Neural cell (in vitro differentiated cells): ENCODE measurements around the gene PRKCZ. TPM values are rescaled to one million over a fixed set of nuclear protein-coding genes. Genes with fewer than 3 reads are reported as not detected.

Experiments
- H2AFZ ChIP-seq: fragments of 200-600, 300-800 bp; sonication (generic), shearing (Covaris generic); 2 replicates; pipeline ENCODE4 v1.6.0; 2014; ENCODE audit warnings: low read depth, mild to moderate bottlenecking, antibody characterized with exemption, low read length, moderate library complexity
- H3F3A ChIP-seq: fragments of 200-600 bp; shearing (Covaris generic); 2 replicates; pipeline ENCODE4 v1.6.1; 2016; ENCODE audit warnings: mild to moderate bottlenecking, moderate library complexity, mixed read lengths, antibody characterized with exemption, low read length; ENCODE audit not compliant: insufficient read depth, poor library complexity, severe bottlenecking
- H3K27ac ChIP-seq: fragments of 200-600, 300-800 bp; sonication (generic), shearing (Covaris generic); 2 replicates; pipeline ENCODE4 v1.5.1; 2014; ENCODE audit warnings: mild to moderate bottlenecking, low read length, moderate library complexity
- H3K27me3 ChIP-seq: fragments of 300-800, 200-600 bp; sonication (generic), shearing (Covaris generic); 2 replicates; pipeline ENCODE4 v1.6.0; 2014; ENCODE audit warnings: mild to moderate bottlenecking, low read depth, low read length, moderate library complexity; ENCODE audit not compliant: insufficient read depth
- H3K36me3 ChIP-seq: fragments of 300-800, 200-600 bp; sonication (generic), shearing (Covaris generic); 2 replicates; pipeline ENCODE4 v1.5.1; 2014; ENCODE audit warnings: mild to moderate bottlenecking, antibody characterized with exemption, low read length, moderate library complexity; ENCODE audit not compliant: insufficient read depth
- H3K4me2 ChIP-seq: fragments of 300-800, 200-600 bp; sonication (generic), shearing (Covaris generic); 2 replicates; pipeline ENCODE4 v1.6.0; 2014; ENCODE audit warnings: mild to moderate bottlenecking, low read length
- H3K4me3 ChIP-seq: fragments of 300-800, 200-600 bp; sonication (generic), shearing (Covaris generic); 2 replicates; pipeline ENCODE4 v1.5.1; 2014; ENCODE audit warnings: mild to moderate bottlenecking, low read length, moderate library complexity
- H3K79me2 ChIP-seq: fragments of 200-600 bp; shearing (Covaris generic); replicated peaks from 2 replicates; pipeline ENCODE4 v1.6.0; 2014; ENCODE audit warnings: mild to moderate bottlenecking, low read length, moderate library complexity; ENCODE audit not compliant: insufficient read depth
- H3K9ac ChIP-seq: fragments of 300-800, 200-600 bp; sonication (generic), shearing (Covaris generic); 2 replicates; pipeline ENCODE4 v1.6.1; 2016; ENCODE audit warnings: mild to moderate bottlenecking, low read length, mixed read lengths
- H3K9me2 ChIP-seq: fragments of 200-600 bp; shearing (Covaris generic); 2 replicates; pipeline ENCODE4 v1.6.1; 2016; ENCODE audit warnings: mild to moderate bottlenecking, low read length, mixed read lengths; ENCODE audit not compliant: insufficient read depth
- H3K9me3 ChIP-seq: fragments of 200-600, 300-800 bp; sonication (generic), shearing (Covaris generic); 2 replicates; pipeline ENCODE4 v1.6.1; 2016; ENCODE audit warnings: mild to moderate bottlenecking, mixed run types, low read length, moderate library complexity, mixed read lengths
- H4K20me1 ChIP-seq: fragments of 200-600 bp; shearing (Covaris generic); 2 replicates; pipeline ENCODE4 v1.6.1; 2016; ENCODE audit warnings: mild to moderate bottlenecking, mixed run types; ENCODE audit not compliant: insufficient read depth
- CTCF ChIP-seq: fragments of 450-650 bp; IDR thresholded peaks from 2 replicates; pipeline ENCODE4 v1.5.1; 2014; ENCODE audit warnings: antibody characterized with exemption, mild to moderate bottlenecking, moderate library complexity; ENCODE audit not compliant: poor library complexity, severe bottlenecking
- EP300 ChIP-seq: fragments of 450-650 bp; conservative IDR thresholded peaks from 2 replicates; pipeline ENCODE4 v1.6.1; 2014; ENCODE audit warnings: antibody characterized with exemption, mild to moderate bottlenecking, moderate library complexity; ENCODE audit not compliant: poor library complexity, severe bottlenecking
- EZH2 ChIP-seq: fragments of 200-600, 300-800 bp; shearing (Covaris generic), sonication (generic); IDR thresholded peaks from 2 replicates; pipeline ENCODE4 v1.6.1; 2014; ENCODE audit warnings: antibody characterized with exemption, low read length, borderline replicate concordance, mild to moderate bottlenecking; ENCODE audit not compliant: insufficient read depth, poor library complexity, severe bottlenecking
- MXI1 ChIP-seq: fragments of 450-650 bp; conservative IDR thresholded peaks from 2 replicates; pipeline ENCODE4 v1.6.1; 2014; ENCODE audit warnings: antibody characterized with exemption, mild to moderate bottlenecking; ENCODE audit not compliant: poor library complexity, severe bottlenecking
- POLR2AphosphoS5 ChIP-seq: IDR thresholded peaks from 2 replicates; pipeline ENCODE4 v1.6.1; 2012
- RAD21 ChIP-seq: fragments of 450-650 bp; conservative IDR thresholded peaks from 2 replicates; pipeline ENCODE4 v1.6.1; 2014; ENCODE audit warnings: antibody characterized with exemption, mild to moderate bottlenecking, moderate library complexity
- SMC3 ChIP-seq: fragments of 450-650 bp; conservative IDR thresholded peaks from 2 replicates; pipeline ENCODE4 v1.6.1; 2014; ENCODE audit warnings: antibody characterized with exemption, mild to moderate bottlenecking, moderate library complexity; ENCODE audit not compliant: poor library complexity
- TAF1 ChIP-seq: IDR thresholded peaks from 2 replicates; pipeline ENCODE4 v1.6.1; 2012; ENCODE audit warnings: low read depth
- polyA plus RNA-seq: library from polyadenylated mRNA; depleted of rRNA; stranded (reverse); fragments of >200 nt; gene quantifications from 2 replicates; pipeline ENCODE4 v1.2.3, GENCODE V29; 2014
- TF ChIP-seq, protein P1 (sequence below): IDR thresholded peaks from 2 replicates; pipeline ENCODE4 v1.6.1; 2012; ENCODE audit warnings: borderline replicate concordance

PRKCZ gene
- polyA plus RNA-seq, 1 donor from 2014 or later = 54.9 TPM

DNA sequence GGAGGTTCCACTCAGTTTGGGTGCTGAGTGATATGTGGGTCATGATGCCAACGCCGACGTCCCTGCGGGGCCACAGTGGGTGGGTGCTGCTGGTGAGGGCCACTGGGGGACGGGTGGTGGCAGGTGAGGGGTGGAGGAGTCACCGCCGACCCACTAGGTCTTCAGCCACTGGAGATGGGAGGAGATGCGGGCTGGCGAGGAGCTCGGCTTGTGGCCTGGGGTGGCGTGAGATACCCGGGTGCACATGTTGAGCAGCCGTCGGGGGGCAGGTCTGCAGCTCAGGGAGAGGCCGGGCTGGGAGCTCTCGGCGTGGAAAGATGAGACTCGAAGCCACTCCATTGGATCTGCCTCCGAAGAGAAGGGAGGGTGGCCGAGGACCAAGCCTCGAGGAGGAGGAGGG, 103.8 kb downstream of the PRKCZ start:
- Histone ChIP-seq H2AFZ (no peak overlapping the region), H3F3A (no peaks in the 10 kb centered on the region), H3K27me3 (no peaks in the 10 kb centered on the region), H3K4me3 (no peak overlapping the region), H3K79me2 (no peaks in the 10 kb centered on the region), H3K9me2 (no peaks in the 10 kb centered on the region), H3K36me3 (no peaks in the 10 kb centered on the region), H3K27ac (no peak overlapping the region), H3K4me2 (no peak overlapping the region), H3K9ac (no peak overlapping the region), H4K20me1 (no peaks in the 10 kb centered on the region), H3K9me3 (no peaks in the 10 kb centered on the region)
- TF ChIP-seq, protein P1, sequence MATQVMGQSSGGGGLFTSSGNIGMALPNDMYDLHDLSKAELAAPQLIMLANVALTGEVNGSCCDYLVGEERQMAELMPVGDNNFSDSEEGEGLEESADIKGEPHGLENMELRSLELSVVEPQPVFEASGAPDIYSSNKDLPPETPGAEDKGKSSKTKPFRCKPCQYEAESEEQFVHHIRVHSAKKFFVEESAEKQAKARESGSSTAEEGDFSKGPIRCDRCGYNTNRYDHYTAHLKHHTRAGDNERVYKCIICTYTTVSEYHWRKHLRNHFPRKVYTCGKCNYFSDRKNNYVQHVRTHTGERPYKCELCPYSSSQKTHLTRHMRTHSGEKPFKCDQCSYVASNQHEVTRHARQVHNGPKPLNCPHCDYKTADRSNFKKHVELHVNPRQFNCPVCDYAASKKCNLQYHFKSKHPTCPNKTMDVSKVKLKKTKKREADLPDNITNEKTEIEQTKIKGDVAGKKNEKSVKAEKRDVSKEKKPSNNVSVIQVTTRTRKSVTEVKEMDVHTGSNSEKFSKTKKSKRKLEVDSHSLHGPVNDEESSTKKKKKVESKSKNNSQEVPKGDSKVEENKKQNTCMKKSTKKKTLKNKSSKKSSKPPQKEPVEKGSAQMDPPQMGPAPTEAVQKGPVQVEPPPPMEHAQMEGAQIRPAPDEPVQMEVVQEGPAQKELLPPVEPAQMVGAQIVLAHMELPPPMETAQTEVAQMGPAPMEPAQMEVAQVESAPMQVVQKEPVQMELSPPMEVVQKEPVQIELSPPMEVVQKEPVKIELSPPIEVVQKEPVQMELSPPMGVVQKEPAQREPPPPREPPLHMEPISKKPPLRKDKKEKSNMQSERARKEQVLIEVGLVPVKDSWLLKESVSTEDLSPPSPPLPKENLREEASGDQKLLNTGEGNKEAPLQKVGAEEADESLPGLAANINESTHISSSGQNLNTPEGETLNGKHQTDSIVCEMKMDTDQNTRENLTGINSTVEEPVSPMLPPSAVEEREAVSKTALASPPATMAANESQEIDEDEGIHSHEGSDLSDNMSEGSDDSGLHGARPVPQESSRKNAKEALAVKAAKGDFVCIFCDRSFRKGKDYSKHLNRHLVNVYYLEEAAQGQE = no peak
- TF ChIP-seq CTCF = no peak
- TF ChIP-seq EP300 = no peak
- TF ChIP-seq RAD21 = no peak
- no peak for TF ChIP-seq SMC3
- TF ChIP-seq POLR2AphosphoS5 = no peak
- no peak for TF ChIP-seq TAF1
- TF ChIP-seq EZH2 = no peak
- no peak for TF ChIP-seq MXI1

GRCh38 chr1:2155147-2155598, 105.0 kb downstream of the PRKCZ start:
- Histone ChIP-seq H3K9ac (no peak overlapping the region), H3K36me3 (no peaks in the 10 kb centered on the region), H3K27me3 (no peaks in the 10 kb centered on the region), H3K9me3 (no peaks in the 10 kb centered on the region), H4K20me1 (no peaks in the 10 kb centered on the region), H3K79me2 (no peaks in the 10 kb centered on the region), H2AFZ (no peak overlapping the region), H3K9me2 (no peaks in the 10 kb centered on the region), H3F3A (no peaks in the 10 kb centered on the region), H3K4me2 (no peak overlapping the region), H3K4me3 (no peak overlapping the region), H3K27ac (no peak overlapping the region)
- TF ChIP-seq TAF1 (no peak), EZH2 (no peak)

- Histone ChIP-seq H3K9ac (no peak overlapping the region), H3K4me3 (no peak overlapping the region), H4K20me1 (no peaks in the 10 kb centered on the region), H3K79me2 (no peaks in the 10 kb centered on the region), H3K9me2 (no peaks in the 10 kb centered on the region), H3K27ac (no peak overlapping the region), H3F3A (no peaks in the 10 kb centered on the region), H3K4me2 (no peak overlapping the region), H3K36me3 (no peaks in the 10 kb centered on the region), H3K9me3 (no peaks in the 10 kb centered on the region), H3K27me3 (no peaks in the 10 kb centered on the region), H2AFZ (no peak overlapping the region)
- TF ChIP-seq CTCF (no peak), EZH2 (no peak), EP300 (no peak), MXI1 (no peak), RAD21 (no peak), SMC3 (no peak), POLR2AphosphoS5 (no peak), TAF1 (no peak)
- TF ChIP-seq, protein P1 = no peak
Observed at GRCh38 chr1:2155788-2156187, 105.6 kb downstream of the PRKCZ start.
